HepG2 (cell line): ENCODE data around the gene RUNX2. TPM values are rescaled to one million over a fixed set of nuclear protein-coding genes. Genes with fewer than 3 reads are reported as not detected.

ENCODE experiments used
- ATM ChIP-seq: fragments of 450-650 bp; IDR thresholded peaks from 2 replicates; pipeline ENCODE4 v1.7.1; 2017; ENCODE audit warnings: mild to moderate bottlenecking, borderline replicate concordance
- CBX2 ChIP-seq, 2 experiments: fragments of 200-600 bp in 1 of 2; sonication (generic); formaldehyde crosslinking in 1 of 2; IDR thresholded peaks; 2 replicates each; pipeline versions ENCODE4 v1.7.0 to v1.8.1; 2018 to 2022; ENCODE audit warnings: low read depth in 2 of 2, low read length in 1 of 2, mild to moderate bottlenecking in 1 of 2, missing genetic modification reagents in 1 of 2
- FOXA1 ChIP-seq, 2 experiments: fragments of 450-650 bp in 1 of 2; sonication (generic) in 1 of 2; formaldehyde crosslinking in 1 of 2; IDR thresholded peaks; 2 replicates each; pipeline versions ENCODE4 v1.4.0 to v1.6.1; 2016 to 2020; ENCODE audit warnings: missing genetic modification reagents in 1 of 2
- GATAD2A ChIP-seq: IDR thresholded peaks from 2 replicates; pipeline ENCODE4 v1.6.1; 2016
- MLLT10 ChIP-seq: sonication (generic); formaldehyde crosslinking; IDR thresholded peaks from 2 replicates; pipeline ENCODE4 v1.4.0; 2020; ENCODE audit warnings: missing genetic modification reagents
- MYC ChIP-seq: sonication (generic); formaldehyde crosslinking; IDR thresholded peaks from 2 replicates; pipeline ENCODE4 v1.9.0; 2021; ENCODE audit warnings: missing genetic modification reagents, borderline replicate concordance
- PHB2 ChIP-seq: fragments of 450-650 bp; IDR thresholded peaks from 2 replicates; pipeline ENCODE4 v1.6.1; 2018; ENCODE audit not compliant: partially characterized antibody
- SOX6 ChIP-seq, 2 experiments: fragments of 450-650 bp in 1 of 2; sonication (generic) in 1 of 2; formaldehyde crosslinking in 1 of 2; IDR thresholded peaks; 2 replicates each; pipeline versions ENCODE4 v1.4.0 to v1.6.1; 2017 to 2020; ENCODE audit warnings: antibody characterized with exemption in 1 of 2, mild to moderate bottlenecking in 1 of 2, missing genetic modification reagents in 1 of 2
- SP140L ChIP-seq: sonication (generic); formaldehyde crosslinking; IDR thresholded peaks from 2 replicates; pipeline ENCODE4 v1.4.0; 2020; ENCODE audit warnings: missing genetic modification reagents, borderline replicate concordance
- ZNF207 ChIP-seq: fragments of 450-650 bp; IDR thresholded peaks from 2 replicates; pipeline ENCODE4 v1.6.1; 2016; ENCODE audit warnings: antibody characterized with exemption, borderline replicate concordance
- ZNF33B ChIP-seq: sonication (generic); formaldehyde crosslinking; IDR thresholded peaks from 2 replicates; pipeline ENCODE4 v1.5.1; 2020; ENCODE audit warnings: mild to moderate bottlenecking, missing genetic modification reagents
- ZNF343 ChIP-seq: sonication (generic); formaldehyde crosslinking; IDR thresholded peaks from 2 replicates; pipeline ENCODE4 v1.4.0; 2020; ENCODE audit warnings: mild to moderate bottlenecking, missing genetic modification reagents
- ZNF549 ChIP-seq: sonication (generic); formaldehyde crosslinking; IDR thresholded peaks from 2 replicates; pipeline ENCODE4 v1.5.0; 2020; ENCODE audit warnings: missing genetic modification reagents
- ZNF569 ChIP-seq: sonication (generic); formaldehyde crosslinking; IDR thresholded peaks from 2 replicates; pipeline ENCODE4 v1.5.0; 2020; ENCODE audit warnings: mild to moderate bottlenecking, missing genetic modification reagents, moderate library complexity, borderline replicate concordance
- ZNF607 ChIP-seq: sonication (generic); formaldehyde crosslinking; IDR thresholded peaks from 2 replicates; pipeline ENCODE4 v1.5.1; 2020; ENCODE audit warnings: missing genetic modification reagents, mild to moderate bottlenecking, borderline replicate concordance
- ZNF644 ChIP-seq: IDR thresholded peaks from 2 replicates; pipeline ENCODE4 v1.6.1; 2016; ENCODE audit warnings: low read depth
- polyA plus RNA-seq, 8 experiments: library from polyadenylated mRNA; depleted of rRNA in 3 of 8; stranded (reverse) in 7 of 8; unstranded in 1 of 8; fragments of >200 nt; fragmentation: Illumina TruSeq in 4 of 8; extraction: Trizol in 4 of 8; gene quantifications; 2 replicates each; pipeline versions ENCODE4 v1.2.1 to v1.2.3, GENCODE V29; 2011 to 2016; ENCODE audit warnings: low read depth in 4 of 8, missing spikeins in 1 of 8, mixed read lengths in 1 of 8; ENCODE audit not compliant: insufficient read depth in 1 of 8
- total RNA-seq, 5 experiments: library from RNA; depleted of rRNA; stranded (reverse); fragments of >200 nt; fragmentation: Illumina TruSeq; extraction: Trizol; gene quantifications; 2 replicates each; pipeline ENCODE4 v1.2.3, GENCODE V29; 2016; ENCODE audit warnings: low read depth in 1 of 5
- TF ChIP-seq, protein P1 (sequence below): sonication (generic); formaldehyde crosslinking; IDR thresholded peaks from 2 replicates; pipeline ENCODE4 v1.8.0; 2023; ENCODE audit warnings: mild to moderate bottlenecking, missing genetic modification reagents
- TF ChIP-seq, protein P2 (sequence below): sonication (generic); formaldehyde crosslinking; IDR thresholded peaks from 2 replicates; pipeline ENCODE4 v1.4.0; 2020; ENCODE audit warnings: missing genetic modification reagents
- TF ChIP-seq, protein P3 (sequence below): sonication (generic); formaldehyde crosslinking; IDR thresholded peaks from 2 replicates; pipeline ENCODE4 v1.5.0; 2020; ENCODE audit warnings: mild to moderate bottlenecking, low read depth, missing genetic modification reagents, borderline replicate concordance
- TF ChIP-seq, protein P4 (sequence below): sonication (generic); formaldehyde crosslinking; IDR thresholded peaks from 2 replicates; pipeline ENCODE4 v1.4.0; 2020; ENCODE audit warnings: missing genetic modification reagents
- TF ChIP-seq, protein P5 (sequence below): IDR thresholded peaks from 2 replicates; pipeline ENCODE4 v1.6.1; 2016; ENCODE audit warnings: missing genetic modification reagents, missing compliant biosample characterization
- TF ChIP-seq, protein P6 (sequence below): sonication (generic); formaldehyde crosslinking; IDR thresholded peaks from 2 replicates; pipeline ENCODE4 v1.8.1; 2023; ENCODE audit warnings: mild to moderate bottlenecking, missing genetic modification reagents
- TF ChIP-seq, protein P7 (sequence below): IDR thresholded peaks from 2 replicates; pipeline ENCODE4 v1.6.1; 2016; ENCODE audit warnings: low read depth, control low read depth

Gene RUNX2
- total and polyA plus RNA-seq, 2 of the 13 experiments (the other 11 are each of a cell fraction or from before 2014, with no cell fraction given), result not detected

DNA sequence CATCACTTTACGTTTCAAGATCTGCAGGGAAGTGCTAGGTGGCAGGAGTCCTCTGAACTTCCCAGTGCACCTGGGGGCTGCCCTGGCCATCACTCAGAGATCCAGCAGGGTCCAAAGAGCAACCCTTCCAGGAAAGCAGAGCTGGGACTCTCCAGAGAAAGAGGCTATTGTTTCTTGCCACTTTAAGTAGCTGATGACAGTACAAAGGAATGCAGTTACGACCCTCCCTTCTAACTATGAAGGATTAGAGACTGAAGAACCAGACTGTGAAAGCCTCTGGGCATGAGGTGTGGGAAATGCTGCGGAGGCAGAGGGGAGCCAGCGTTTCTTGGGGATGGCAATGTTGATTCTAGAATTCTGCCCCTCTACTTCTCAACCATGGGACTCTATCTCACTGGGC, 238.8 kb downstream of the RUNX2 start (continued):
- TF ChIP-seq FOXA1 (IDR thresholded peaks at IDR 0.05) (no peak), FOXA1 (CRISPR knock-in tag; IDR thresholded peaks at IDR 0.05) (no peak), ZNF607 (no peak), ZNF207 (no peak), ZNF644 (CRISPR knock-in tag) (no peak), ZNF343 (CRISPR knock-in tag) (no peak), PHB2 (no peak), ATM (no peak), ZNF33B (CRISPR knock-in tag) (no peak), SP140L (CRISPR knock-in tag) (no peak), MLLT10 (no peak), CBX2 (IDR thresholded peaks at IDR 0.05; ENCODE audit: low read depth, low read length) (no peak), CBX2 (CRISPR knock-in tag; IDR thresholded peaks at IDR 0.05; ENCODE audit: low read depth) (no peak), ZNF549 (CRISPR knock-in tag) (peak; percentile 97), ZNF569 (CRISPR knock-in tag) (no peak), GATAD2A (peak; percentile 40; the same call in 1 of the 2 replicates), SOX6 (IDR thresholded peaks at IDR 0.05) (no peak), SOX6 (CRISPR knock-in tag; IDR thresholded peaks at IDR 0.05) (0 out of 2 replicates have a peak, but pooled peaks have one; percentile 34), MYC (CRISPR knock-in tag) (no peak)
- TF ChIP-seq, protein P1, sequence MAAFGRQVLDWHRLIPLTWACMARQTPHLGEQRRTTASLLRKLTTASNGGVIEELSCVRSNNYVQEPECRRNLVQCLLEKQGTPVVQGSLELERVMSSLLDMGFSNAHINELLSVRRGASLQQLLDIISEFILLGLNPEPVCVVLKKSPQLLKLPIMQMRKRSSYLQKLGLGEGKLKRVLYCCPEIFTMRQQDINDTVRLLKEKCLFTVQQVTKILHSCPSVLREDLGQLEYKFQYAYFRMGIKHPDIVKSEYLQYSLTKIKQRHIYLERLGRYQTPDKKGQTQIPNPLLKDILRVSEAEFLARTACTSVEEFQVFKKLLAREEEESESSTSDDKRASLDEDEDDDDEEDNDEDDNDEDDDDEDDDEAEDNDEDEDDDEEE (CRISPR knock-in tag), result no peak
- TF ChIP-seq, protein P2, sequence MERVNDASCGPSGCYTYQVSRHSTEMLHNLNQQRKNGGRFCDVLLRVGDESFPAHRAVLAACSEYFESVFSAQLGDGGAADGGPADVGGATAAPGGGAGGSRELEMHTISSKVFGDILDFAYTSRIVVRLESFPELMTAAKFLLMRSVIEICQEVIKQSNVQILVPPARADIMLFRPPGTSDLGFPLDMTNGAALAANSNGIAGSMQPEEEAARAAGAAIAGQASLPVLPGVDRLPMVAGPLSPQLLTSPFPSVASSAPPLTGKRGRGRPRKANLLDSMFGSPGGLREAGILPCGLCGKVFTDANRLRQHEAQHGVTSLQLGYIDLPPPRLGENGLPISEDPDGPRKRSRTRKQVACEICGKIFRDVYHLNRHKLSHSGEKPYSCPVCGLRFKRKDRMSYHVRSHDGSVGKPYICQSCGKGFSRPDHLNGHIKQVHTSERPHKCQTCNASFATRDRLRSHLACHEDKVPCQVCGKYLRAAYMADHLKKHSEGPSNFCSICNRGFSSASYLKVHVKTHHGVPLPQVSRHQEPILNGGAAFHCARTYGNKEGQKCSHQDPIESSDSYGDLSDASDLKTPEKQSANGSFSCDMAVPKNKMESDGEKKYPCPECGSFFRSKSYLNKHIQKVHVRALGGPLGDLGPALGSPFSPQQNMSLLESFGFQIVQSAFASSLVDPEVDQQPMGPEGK (CRISPR knock-in tag), result 0 out of 2 replicates have a peak, but pooled peaks have one; percentile 28
- TF ChIP-seq, protein P3, sequence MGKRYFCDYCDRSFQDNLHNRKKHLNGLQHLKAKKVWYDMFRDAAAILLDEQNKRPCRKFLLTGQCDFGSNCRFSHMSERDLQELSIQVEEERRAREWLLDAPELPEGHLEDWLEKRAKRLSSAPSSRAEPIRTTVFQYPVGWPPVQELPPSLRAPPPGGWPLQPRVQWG, result no peak
- TF ChIP-seq, protein P4, sequence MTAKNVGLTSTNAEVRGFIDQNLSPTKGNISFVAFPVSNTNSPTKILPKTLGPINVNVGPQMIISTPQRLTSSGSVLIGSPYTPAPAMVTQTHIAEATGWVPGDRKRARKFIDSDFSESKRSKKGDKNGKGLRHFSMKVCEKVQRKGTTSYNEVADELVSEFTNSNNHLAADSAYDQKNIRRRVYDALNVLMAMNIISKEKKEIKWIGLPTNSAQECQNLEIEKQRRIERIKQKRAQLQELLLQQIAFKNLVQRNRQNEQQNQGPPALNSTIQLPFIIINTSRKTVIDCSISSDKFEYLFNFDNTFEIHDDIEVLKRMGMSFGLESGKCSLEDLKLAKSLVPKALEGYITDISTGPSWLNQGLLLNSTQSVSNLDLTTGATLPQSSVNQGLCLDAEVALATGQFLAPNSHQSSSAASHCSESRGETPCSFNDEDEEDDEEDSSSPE (CRISPR knock-in tag), result no peak
- TF ChIP-seq, protein P5, sequence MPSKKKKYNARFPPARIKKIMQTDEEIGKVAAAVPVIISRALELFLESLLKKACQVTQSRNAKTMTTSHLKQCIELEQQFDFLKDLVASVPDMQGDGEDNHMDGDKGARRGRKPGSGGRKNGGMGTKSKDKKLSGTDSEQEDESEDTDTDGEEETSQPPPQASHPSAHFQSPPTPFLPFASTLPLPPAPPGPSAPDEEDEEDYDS, result no peak
- TF ChIP-seq, protein P6, sequence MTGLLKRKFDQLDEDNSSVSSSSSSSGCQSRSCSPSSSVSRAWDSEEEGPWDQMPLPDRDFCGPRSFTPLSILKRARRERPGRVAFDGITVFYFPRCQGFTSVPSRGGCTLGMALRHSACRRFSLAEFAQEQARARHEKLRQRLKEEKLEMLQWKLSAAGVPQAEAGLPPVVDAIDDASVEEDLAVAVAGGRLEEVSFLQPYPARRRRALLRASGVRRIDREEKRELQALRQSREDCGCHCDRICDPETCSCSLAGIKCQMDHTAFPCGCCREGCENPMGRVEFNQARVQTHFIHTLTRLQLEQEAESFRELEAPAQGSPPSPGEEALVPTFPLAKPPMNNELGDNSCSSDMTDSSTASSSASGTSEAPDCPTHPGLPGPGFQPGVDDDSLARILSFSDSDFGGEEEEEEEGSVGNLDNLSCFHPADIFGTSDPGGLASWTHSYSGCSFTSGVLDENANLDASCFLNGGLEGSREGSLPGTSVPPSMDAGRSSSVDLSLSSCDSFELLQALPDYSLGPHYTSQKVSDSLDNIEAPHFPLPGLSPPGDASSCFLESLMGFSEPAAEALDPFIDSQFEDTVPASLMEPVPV (CRISPR knock-in tag), result no peak
- TF ChIP-seq, protein P7, sequence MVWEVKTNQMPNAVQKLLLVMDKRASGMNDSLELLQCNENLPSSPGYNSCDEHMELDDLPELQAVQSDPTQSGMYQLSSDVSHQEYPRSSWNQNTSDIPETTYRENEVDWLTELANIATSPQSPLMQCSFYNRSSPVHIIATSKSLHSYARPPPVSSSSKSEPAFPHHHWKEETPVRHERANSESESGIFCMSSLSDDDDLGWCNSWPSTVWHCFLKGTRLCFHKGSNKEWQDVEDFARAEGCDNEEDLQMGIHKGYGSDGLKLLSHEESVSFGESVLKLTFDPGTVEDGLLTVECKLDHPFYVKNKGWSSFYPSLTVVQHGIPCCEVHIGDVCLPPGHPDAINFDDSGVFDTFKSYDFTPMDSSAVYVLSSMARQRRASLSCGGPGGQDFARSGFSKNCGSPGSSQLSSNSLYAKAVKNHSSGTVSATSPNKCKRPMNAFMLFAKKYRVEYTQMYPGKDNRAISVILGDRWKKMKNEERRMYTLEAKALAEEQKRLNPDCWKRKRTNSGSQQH (CRISPR knock-in tag), result no peak
